Naive thymus-derived CD8-positive, alpha-beta T cell (primary cell): Measurements from ENCODE around the gene ZCCHC13. TPM values are rescaled to one million over a fixed set of nuclear protein-coding genes. Genes with fewer than 3 reads are reported as not detected.
"Not testable (repeated sequence)": the region's sequence is repeated elsewhere in the genome, so short reads cannot be mapped to it uniquely, and the experiment has no call there.

Source experiments
- ATAC-seq, 2 donors: fragments of 150-1000 bp; cut with Tn5 transposase in 1 of 2; sonication (Bioruptor Pico), chemical (Tn5 transposase) in 1 of 2; 1 replicate in 1 of 2; 2 replicates in 1 of 2; pipeline ENCODE4 v1.10.0; 2021; ENCODE audit warnings: mild to moderate bottlenecking in 2 of 2, moderate library complexity in 2 of 2
- POLR2A ChIA-PET: fragments of 350-600 bp; sonication (Branson Sonifier 250); formaldehyde crosslinking; loops from one replicate; lab custom pipeline; 2021; ENCODE audit warnings: antibody characterized with exemption; lab: Charles Lee
- DNase-seq, 10 donors: peaks; one replicate each; pipeline versions ENCODE4 v3.0.0 to v3.0.0-alpha.2; 2020 to 2022
- H3K27ac Mint-ChIP-seq, 10 donors: one replicate each; pipeline ENCODE4 v1.8.0; 2020 to 2022; ENCODE audit warnings: mild to moderate bottlenecking in 10 of 10, mixed read lengths in 10 of 10, moderate library complexity in 4 of 10, inconsistent platforms in 1 of 10
- H3K27me3 Mint-ChIP-seq, 5 donors: one replicate each; pipeline ENCODE4 v1.8.0; 2021 to 2022; ENCODE audit warnings: mixed read lengths in 5 of 5
- H3K36me3 Mint-ChIP-seq, 3 donors: one replicate each; pipeline ENCODE4 v1.8.0; 2020 to 2022; ENCODE audit warnings: mixed read lengths in 3 of 3, mild to moderate bottlenecking in 2 of 3, inconsistent platforms in 1 of 3
- H3K4me1 Mint-ChIP-seq, 4 donors: one replicate each; pipeline ENCODE4 v1.8.0; 2021 to 2022; ENCODE audit warnings: mixed read lengths in 4 of 4
- H3K4me3 Mint-ChIP-seq, 10 donors: one replicate each; pipeline ENCODE4 v1.8.0; 2020 to 2022; ENCODE audit warnings: mild to moderate bottlenecking in 10 of 10, mixed read lengths in 10 of 10, moderate library complexity in 6 of 10, inconsistent platforms in 1 of 10
- H3K9me3 Mint-ChIP-seq, 9 donors: one replicate each; pipeline ENCODE4 v1.8.0; 2020 to 2022; ENCODE audit warnings: mixed read lengths in 9 of 9, mild to moderate bottlenecking in 3 of 9, inconsistent platforms in 1 of 9, moderate library complexity in 1 of 9
- polyA plus RNA-seq, 3 donors: library from polyadenylated mRNA; unstranded; fragments of 300-500 nt; fragmentation: Illumina TruSeq; gene quantifications; one replicate each; pipeline ENCODE4 v1.2.3, GENCODE V29; 2021
- total RNA-seq, 8 experiments: library from RNA in 2 of 8; stranded (reverse) in 2 of 8; gene quantifications; one replicate each; pipeline ENCODE4 v1.2.3 and lab custom pipeline; 2021 to 2026

ZCCHC13 gene
- total and polyA plus RNA-seq, 5 experiments from 2014 or later = not detected

DNA sequence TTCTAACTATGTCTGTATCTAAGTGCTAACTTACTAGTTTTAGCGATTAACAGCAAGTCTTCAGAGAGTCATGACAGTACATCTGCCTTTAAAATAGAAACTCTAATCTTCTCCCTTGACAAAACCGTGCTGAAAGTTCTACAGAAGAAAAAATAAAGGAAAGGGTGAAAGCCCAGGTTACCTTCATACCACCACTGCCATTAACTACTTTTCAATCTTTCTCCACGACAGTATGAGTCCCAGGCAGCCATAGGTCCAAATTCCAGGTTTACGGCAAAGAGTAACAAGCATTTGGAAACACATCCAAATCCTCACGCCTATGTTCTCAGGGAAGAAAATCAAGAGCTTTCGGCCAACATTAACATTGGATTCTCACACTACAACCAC is 12.4 kb upstream of the ZCCHC13 start:
- DNase-seq (no peak), ATAC-seq (no peak)
- H3K27ac Mint-ChIP-seq = peak overlapping the region; percentile 92 to 99 (median 96)
- peaks cover 6 to 29% (median 14%) of the 10 kb centered on the region in 4 donors for H3K4me1 Mint-ChIP-seq
- H3K36me3 Mint-ChIP-seq = peaks cover 0 to 10% (median 0%) of the 10 kb centered on the region in 3 donors
- peak overlapping the region; percentile 92 to 99 (median 96) for H3K4me3 Mint-ChIP-seq
- POLR2A ChIA-PET = interaction anchor here (0.6 to 1.4 kb wide), 4 partner anchors 59 to 865 kb away, joined by 3 to 5 read pairs (median 3); partner anchors contain the start of gene ABCB7
- no peaks in the 10 kb centered on the region for H3K9me3 Mint-ChIP-seq
- H3K27me3 Mint-ChIP-seq = no peaks in the 10 kb centered on the region

DNA sequence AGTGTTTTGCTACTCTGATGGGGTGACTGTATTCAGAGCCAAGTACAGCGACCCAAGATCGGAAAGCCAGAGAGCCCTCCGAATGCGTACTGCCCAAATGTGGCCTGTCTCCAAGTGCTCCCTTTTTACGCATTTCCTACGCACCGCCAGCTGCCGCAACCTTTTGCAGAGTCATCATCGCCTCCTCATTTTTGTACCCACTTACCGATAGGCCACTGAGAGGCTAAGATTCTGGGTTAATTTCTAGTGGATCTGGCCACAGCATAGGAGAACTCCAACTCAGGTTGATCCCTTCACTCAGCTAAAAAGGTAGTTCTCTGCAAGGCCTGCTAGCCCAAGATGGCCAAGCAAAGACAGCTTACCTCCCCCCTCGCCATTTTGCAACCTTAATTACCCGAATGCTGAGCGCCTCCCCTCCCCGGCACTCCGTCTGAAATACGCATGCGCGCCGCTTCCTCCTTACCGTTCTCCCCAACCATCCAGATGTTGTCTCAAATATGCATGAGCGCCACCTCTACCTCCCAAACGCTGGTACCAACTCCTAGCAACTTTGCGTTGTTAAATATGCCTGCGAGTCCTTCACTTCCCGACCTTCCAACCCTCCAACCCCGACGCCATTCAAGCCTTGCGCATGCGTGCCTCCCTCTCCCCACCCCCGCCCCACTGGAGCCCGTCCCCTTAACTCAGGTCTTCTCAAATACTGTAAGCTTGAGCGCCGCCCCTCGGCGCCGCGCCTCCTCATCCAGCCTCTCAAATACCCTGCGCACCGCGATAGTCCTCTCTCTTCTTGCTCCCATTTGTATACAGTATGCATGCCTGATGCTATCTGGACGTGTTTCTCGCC is 11.8 kb upstream of the ZCCHC13 start:
- ATAC-seq = peak; percentile 86 to 88
- H3K4me1 Mint-ChIP-seq = peaks cover 6 to 29% (median 14%) of the 10 kb centered on the region in 4 donors
- POLR2A ChIA-PET = interaction anchor here (0.6 to 1.4 kb wide), 6 partner anchors 60 to 864 kb away, joined by 3 to 5 read pairs (median 4); partner anchors contain the start of genes ABCB7 and RLIM
- no peaks in the 10 kb centered on the region for H3K9me3 Mint-ChIP-seq
- H3K27ac Mint-ChIP-seq = peak overlapping the region; percentile 92 to 99 (median 96)
- no peaks in the 10 kb centered on the region for H3K27me3 Mint-ChIP-seq
- peak; percentile 72 to 92 (median 78) for DNase-seq
- peaks cover 0 to 10% (median 0%) of the 10 kb centered on the region in 3 donors for H3K36me3 Mint-ChIP-seq
- peak overlapping the region; percentile 92 to 99 (median 96) for H3K4me3 Mint-ChIP-seq

DNA sequence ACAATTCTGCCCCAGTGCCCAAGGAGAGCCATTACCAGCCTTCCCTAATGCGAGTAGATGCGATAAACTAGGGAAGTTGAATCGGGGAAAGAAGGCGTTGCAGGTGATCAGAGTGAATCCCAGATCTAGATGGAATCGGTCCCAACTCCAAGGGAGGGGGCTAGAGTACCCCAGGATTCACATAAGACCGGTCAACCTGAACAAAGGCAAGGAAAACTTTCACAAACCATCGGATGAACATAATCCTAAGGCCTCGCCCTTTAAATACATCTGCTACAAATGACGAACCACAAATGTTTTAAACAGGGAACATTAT is 11.2 kb upstream of the ZCCHC13 start:
- Mint-ChIP-seq H3K4me1 (peaks cover 6 to 29% (median 14%) of the 10 kb centered on the region in 4 donors), H3K27me3 (no peaks in the 10 kb centered on the region), H3K36me3 (peaks cover 0 to 10% (median 0%) of the 10 kb centered on the region in 3 donors), H3K27ac (peak overlapping the region; percentile 92 to 99 (median 96)), H3K9me3 (no peaks in the 10 kb centered on the region), H3K4me3 (peak overlapping the region; percentile 92 to 99 (median 96))
- no peak for DNase-seq
- ATAC-seq = no peak
- POLR2A ChIA-PET = interaction anchor here (0.7 to 1.4 kb wide), 4 partner anchors 320 to 863 kb away, joined by 3 to 5 read pairs (median 4); partner anchors contain the start of genes ABCB7 and RLIM

DNA sequence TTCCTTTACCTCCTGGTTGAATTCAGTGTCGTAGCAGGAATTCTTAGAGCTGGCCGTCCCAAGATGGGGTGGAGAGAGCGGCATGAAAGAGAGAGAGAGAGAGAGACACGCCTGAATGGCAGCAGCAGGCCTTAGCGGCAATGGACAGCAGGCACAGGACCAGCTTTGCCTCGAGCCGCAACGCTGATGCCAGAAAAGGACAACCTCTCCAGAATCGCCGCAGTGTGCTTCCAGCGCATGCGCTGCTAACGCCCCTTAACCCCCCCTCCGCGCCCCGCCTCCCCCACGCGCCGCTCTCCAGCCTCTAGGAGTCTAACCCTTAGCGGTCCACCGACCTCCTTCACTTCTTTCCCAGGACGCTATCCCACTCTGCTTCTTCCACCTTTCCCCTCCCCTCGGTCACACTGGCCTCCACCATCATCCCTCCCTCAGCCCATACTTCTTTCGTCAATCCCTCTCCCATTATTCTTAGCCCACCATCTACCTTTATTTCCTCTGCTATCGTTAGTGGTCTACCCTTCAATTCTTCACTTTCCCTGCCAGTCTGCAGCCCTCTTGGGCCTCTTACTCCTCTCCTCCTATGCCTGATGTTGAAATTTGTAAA is 10.5 kb upstream of the ZCCHC13 start:
- Mint-ChIP-seq H3K27me3 (no peaks in the 10 kb centered on the region), H3K4me1 (peaks cover 5 to 22% (median 8%) of the 10 kb centered on the region in 4 donors), H3K36me3 (peaks cover 0 to 7% (median 0%) of the 10 kb centered on the region in 3 donors), H3K27ac (peak overlapping the region; percentile 72 to 99 (median 95)), H3K9me3 (no peaks in the 10 kb centered on the region), H3K4me3 (peak overlapping the region; percentile 92 to 99 (median 96))
- DNase-seq = peak; percentile 28 to 77 (median 53)
- POLR2A ChIA-PET = interaction anchor here (0.6 to 1.6 kb wide), 2 partner anchors 45 to 321 kb away, joined by 3 to 4 read pairs; partner anchors contain the start of gene RLIM
- peak; percentile 9 to 31 for ATAC-seq

DNA sequence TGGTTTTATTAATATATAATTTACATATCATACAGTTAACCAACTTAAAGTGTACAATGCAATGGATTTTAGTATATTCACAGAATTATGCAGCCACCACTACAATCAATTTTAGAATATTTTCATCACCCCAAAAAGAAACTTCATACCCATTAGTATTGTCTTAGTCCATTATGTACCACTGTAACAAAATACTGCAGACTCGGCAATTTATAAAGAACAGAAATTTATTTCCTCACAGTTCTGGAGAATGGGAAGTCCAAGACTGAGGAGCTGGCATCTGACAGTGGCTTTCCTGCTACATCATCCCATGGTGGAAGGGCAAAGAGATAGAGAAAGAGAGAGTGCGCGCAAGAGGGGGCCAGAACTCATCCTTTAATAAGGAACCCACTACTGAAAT is 8.9 kb upstream of the ZCCHC13 start:
- ATAC-seq (no peak), DNase-seq (no peak)
- no peaks in the 10 kb centered on the region for H3K36me3 Mint-ChIP-seq
- no peaks in the 10 kb centered on the region for H3K9me3 Mint-ChIP-seq
- no peak overlapping the region for H3K27ac Mint-ChIP-seq
- H3K4me3 Mint-ChIP-seq = no peak overlapping the region
- H3K4me1 Mint-ChIP-seq = peaks cover 0 to 6% (median 4%) of the 10 kb centered on the region in 4 donors
- POLR2A ChIA-PET = interaction anchor here (0.6 kb wide), 2 partner anchors 9 to 16 kb away, joined by 3 to 5 read pairs; partner anchors contain the start of gene ZCCHC13
- H3K27me3 Mint-ChIP-seq = no peaks in the 10 kb centered on the region

DNA sequence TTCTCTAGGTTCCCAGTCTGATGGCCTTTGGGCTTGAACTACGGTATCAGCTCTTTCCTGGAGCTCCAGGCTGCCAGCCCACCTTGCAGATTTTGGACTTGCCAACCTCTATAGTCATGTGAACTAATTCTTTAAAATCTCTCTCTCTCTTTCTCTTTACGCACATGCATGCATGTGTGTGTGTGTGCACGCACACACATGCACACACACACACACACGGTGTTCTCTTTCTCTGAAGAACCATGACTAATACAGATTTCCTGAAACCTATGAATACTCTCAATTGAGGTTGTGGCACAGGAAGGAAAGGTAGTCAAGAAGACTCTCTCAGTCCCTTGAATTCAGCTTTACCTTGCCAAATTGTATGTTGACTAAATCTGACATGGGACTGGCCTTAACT is 6.2 kb upstream of the ZCCHC13 start:
- H3K4me3 Mint-ChIP-seq = no peak overlapping the region
- H3K36me3 Mint-ChIP-seq = no peaks in the 10 kb centered on the region
- ATAC-seq (no peak), DNase-seq (no peak)
- POLR2A ChIA-PET = no interaction called here
- H3K27ac Mint-ChIP-seq = no peak overlapping the region
- H3K27me3 Mint-ChIP-seq = no peaks in the 10 kb centered on the region
- no peaks in the 10 kb centered on the region for H3K9me3 Mint-ChIP-seq
- peaks cover 0 to 2% (median 2%) of the 10 kb centered on the region in 4 donors for H3K4me1 Mint-ChIP-seq

DNA sequence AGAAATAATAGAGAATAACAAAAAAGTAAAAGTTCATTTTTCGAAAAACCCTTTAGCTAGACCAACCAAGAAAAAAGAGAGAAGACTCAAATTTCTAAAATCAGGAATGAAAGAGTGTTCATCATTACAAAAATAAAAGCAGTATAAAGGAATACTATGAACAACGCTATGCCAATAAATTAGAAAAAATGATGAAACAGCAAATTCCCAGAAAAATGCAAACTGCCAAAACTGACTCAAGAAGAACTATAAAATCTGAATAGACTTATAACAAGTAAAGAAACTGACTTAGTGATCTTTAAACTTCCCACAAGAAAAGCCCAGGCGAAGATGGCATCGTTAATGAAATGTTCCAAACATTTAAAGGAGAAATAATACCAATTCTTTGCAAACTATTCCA is 3.1 kb upstream of the ZCCHC13 start:
- H3K4me3 Mint-ChIP-seq = no peak overlapping the region
- POLR2A ChIA-PET = no interaction called here
- H3K4me1 Mint-ChIP-seq = no peaks in the 10 kb centered on the region
- H3K27ac Mint-ChIP-seq = no peak overlapping the region
- DNase-seq (no peak), ATAC-seq (no peak)
- peaks cover 0 to 2% (median 0%) of the 10 kb centered on the region in 9 donors for H3K9me3 Mint-ChIP-seq
- no peaks in the 10 kb centered on the region for H3K36me3 Mint-ChIP-seq
- no peaks in the 10 kb centered on the region for H3K27me3 Mint-ChIP-seq

DNA sequence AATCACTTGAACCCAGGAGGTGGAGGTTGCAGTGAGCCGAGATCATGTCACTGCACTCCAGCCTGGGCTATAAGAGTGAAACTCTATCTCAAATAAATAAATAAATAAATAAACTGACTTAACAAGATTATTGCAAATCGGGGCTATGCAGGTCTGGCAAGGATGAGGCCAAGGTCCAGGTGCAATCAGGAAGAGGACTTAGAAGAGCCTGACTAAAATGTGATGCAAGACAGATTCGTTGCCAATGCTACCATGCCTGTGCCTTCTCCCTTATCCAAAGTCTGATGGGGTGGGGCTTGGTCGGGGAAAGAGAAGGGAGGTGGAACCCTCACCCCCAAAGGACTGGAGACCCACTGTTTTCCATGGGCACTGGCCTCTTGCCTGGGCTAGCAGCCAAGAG is 14.7 kb downstream of the ZCCHC13 start:
- DNase-seq (no peak), ATAC-seq (no peak)
- Mint-ChIP-seq H3K4me1 (no peaks in the 10 kb centered on the region), H3K36me3 (no peaks in the 10 kb centered on the region), H3K27ac (no peak overlapping the region), H3K9me3 (no peaks in the 10 kb centered on the region), H3K4me3 (no peak overlapping the region), H3K27me3 (peaks cover 0 to 2% (median 0%) of the 10 kb centered on the region in 5 donors)
- POLR2A ChIA-PET = no interaction called here

DNA sequence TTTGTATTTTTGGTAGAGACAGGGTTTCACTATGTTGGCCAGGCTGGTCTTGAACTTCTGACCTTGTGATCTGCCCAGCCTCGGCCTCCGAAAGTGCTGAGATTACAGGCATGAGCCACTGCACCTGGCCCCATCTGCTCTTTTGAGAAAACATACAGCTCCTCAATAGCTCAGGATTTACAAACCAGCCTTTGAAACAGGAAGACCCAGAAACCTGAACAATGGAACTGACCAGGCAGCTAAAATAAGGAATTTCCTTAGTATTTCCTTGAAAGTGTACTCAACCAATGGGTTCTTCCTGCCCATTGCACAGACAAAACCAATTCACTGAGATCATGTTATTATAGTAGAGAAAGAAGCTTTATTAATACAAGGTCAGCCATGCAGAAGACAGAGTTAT is 15.3 kb downstream of the ZCCHC13 start:
- H3K4me3 Mint-ChIP-seq, H3K27ac Mint-ChIP-seq, H3K4me1 Mint-ChIP-seq, POLR2A ChIA-PET, H3K27me3 Mint-ChIP-seq, H3K36me3 Mint-ChIP-seq, H3K9me3 Mint-ChIP-seq, ATAC-seq, DNase-seq: not testable (repeated sequence)

DNA sequence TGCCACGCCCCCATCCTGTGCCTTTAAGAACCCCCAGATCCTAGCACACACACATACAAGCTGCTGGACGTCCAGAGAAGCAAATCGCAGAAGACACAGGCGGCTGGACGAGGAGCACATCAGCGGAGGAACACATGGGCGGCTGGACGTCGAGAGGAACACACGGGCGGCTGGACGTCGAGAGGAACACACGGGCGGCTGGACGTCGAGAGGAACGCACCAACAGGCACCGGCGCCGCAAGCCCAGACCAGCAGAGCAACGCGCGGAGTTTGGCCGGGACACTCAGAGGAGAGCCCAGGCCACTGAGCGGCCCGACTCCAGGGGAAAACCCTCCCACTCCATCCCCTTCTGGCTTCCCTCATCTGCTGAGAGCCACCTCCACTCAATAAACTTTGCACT is 17.2 kb downstream of the ZCCHC13 start:
- no peaks in the 10 kb centered on the region for H3K9me3 Mint-ChIP-seq
- H3K36me3 Mint-ChIP-seq = no peaks in the 10 kb centered on the region
- no peak overlapping the region for H3K27ac Mint-ChIP-seq
- no peak for DNase-seq
- H3K27me3 Mint-ChIP-seq = peaks cover 0 to 2% (median 0%) of the 10 kb centered on the region in 5 donors
- no peak overlapping the region for H3K4me3 Mint-ChIP-seq
- POLR2A ChIA-PET = no interaction called here
- no peak for ATAC-seq
- peaks cover 0 to 2% (median 0%) of the 10 kb centered on the region in 4 donors for H3K4me1 Mint-ChIP-seq

DNA sequence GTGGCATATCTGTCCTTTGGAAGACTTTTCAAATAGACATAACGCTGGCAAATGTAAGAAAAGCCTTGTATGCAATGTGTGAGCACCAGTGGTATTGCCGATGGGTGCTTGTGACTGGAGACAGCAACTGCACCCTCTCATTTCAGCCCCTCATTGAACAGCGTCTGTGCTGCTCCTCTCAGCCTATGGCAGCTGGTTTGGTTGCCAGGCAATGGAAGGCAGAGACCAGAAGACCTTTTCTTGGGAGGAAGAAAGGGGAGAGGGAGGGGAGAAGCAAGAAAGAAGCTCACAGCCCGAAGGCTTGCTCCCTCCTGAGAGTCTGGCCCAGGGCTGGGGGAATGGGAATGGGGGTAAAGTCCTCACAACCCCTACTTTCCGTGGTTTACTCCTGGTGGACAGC is 20.2 kb downstream of the ZCCHC13 start:
- POLR2A ChIA-PET = no interaction called here
- ATAC-seq = no peak

DNA sequence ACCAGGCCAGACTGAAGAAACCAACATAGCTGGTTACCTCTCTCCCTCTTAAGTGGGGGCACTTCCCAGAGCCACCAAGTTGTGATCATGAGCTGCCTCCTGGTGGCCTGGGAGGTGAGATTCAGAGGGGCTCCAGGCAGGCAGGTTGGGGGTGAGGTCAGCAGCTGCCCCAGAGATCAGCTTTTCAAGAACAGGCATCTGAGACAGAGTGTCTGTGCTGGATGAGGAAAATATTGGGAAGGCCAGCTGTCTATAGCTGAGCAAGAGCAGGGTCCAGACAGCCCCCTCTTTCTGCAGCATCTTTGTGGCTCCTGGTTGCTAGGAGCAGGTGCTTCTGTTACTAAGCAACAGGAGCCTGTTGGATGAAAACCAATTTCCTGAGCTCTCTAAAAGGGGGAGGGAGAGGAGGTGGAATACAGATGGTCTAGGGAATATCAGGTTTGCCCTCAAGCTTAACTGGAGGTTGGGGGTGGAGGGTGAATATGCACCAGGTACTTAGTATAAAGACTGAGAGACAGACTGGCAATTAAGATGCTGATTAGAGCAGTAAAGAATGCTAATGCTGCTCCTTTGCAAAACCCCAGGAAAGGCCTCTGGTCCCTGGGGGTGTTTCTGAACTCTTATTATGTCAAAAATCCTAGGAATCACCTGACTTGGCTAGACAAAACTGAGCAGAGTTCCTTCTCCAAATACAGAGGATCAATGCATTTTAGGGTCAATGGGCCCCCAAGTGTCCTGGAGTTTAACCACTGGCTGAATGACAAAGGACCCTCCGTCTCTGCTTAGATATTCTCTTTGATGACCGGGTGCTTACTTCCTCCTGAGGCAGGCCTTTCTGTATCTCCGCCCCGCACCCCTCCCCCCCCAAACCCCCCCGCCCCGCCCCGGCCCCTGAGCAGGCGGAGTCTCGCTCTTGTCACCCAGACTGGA is 21.4 kb downstream of the ZCCHC13 start:
- no peaks in the 10 kb centered on the region for H3K27me3 Mint-ChIP-seq
- H3K36me3 Mint-ChIP-seq = no peaks in the 10 kb centered on the region
- peaks cover 0 to 2% (median under 1%) of the 10 kb centered on the region in 4 donors for H3K4me1 Mint-ChIP-seq
- peak overlapping the region in 2 of 10 donors; percentile 29 to 37 for H3K27ac Mint-ChIP-seq
- POLR2A ChIA-PET = no interaction called here
- ATAC-seq (peak in 1 of 2 donors; percentile 60), DNase-seq (peak in 2 of 10 donors; percentile 1)
- no peaks in the 10 kb centered on the region for H3K9me3 Mint-ChIP-seq
- no peak overlapping the region for H3K4me3 Mint-ChIP-seq

More for the DNA sequence above, 20.2 kb downstream of the ZCCHC13 start:
- Mint-ChIP-seq H3K4me1 (peaks cover 0 to 2% (median under 1%) of the 10 kb centered on the region in 4 donors), H3K36me3 (no peaks in the 10 kb centered on the region), H3K4me3 (no peak overlapping the region), H3K9me3 (no peaks in the 10 kb centered on the region), H3K27me3 (no peaks in the 10 kb centered on the region), H3K27ac (no peak overlapping the region)
- no peak for DNase-seq
